Fibroblast of upper back skin (primary cell): ENCODE data around the gene SFTPB.
"Not testable (repeated sequence)": the region's sequence is repeated elsewhere in the genome, so short reads cannot be mapped to it uniquely, and the experiment has no call there.

Experiments
- DNase-seq: peaks from one replicate; pipeline ENCODE4 v3.0.0-alpha.2; 2013

SFTPB gene

DNA sequence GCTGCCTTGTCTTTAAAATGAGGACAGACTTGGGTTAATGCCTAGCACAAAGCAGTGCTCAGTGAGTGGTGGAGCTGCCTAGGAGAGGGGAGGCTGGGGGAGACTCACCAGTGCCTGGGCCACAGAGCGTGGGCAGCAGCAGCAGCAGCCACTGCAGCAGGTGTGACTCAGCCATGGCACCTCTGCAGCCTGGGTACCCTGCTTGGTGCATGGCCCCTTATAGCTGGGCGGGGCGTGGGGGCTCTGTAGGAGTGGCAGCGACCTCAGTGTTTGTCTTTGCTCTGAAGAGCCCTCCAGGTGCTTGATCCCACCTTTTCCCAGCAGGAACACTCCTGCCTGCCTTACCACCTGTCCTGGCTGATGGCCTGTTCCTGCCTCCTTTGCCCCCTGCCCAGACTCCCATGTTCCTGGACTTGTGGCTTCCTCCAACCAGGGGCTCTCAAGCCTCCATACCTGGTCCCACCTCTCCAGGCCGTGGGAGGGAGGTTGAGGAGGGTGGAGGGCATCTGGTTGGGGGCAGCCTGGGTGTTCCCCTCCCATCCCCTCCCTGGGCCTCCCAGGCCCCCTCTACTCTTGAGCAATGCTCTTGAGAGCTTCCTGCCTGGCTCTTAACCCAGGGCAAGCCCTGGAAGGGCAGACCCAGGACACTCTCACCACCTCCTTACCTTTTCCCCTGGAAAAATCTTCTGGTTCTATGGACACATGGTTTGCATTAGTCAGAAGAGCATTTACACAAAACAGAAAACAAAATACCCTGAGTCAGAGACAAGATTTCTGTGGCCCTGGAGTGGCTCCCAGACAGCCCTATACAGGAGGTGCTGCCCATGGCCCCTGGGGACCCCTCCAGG lies at the start of gene SFTPB:
SFTPB (minus strand) TSS at position 191 of the 848 bp plus-strand sequence; CDS start at position 175, 16 bp downstream.
- DNase-seq = peak; percentile 42

DNA sequence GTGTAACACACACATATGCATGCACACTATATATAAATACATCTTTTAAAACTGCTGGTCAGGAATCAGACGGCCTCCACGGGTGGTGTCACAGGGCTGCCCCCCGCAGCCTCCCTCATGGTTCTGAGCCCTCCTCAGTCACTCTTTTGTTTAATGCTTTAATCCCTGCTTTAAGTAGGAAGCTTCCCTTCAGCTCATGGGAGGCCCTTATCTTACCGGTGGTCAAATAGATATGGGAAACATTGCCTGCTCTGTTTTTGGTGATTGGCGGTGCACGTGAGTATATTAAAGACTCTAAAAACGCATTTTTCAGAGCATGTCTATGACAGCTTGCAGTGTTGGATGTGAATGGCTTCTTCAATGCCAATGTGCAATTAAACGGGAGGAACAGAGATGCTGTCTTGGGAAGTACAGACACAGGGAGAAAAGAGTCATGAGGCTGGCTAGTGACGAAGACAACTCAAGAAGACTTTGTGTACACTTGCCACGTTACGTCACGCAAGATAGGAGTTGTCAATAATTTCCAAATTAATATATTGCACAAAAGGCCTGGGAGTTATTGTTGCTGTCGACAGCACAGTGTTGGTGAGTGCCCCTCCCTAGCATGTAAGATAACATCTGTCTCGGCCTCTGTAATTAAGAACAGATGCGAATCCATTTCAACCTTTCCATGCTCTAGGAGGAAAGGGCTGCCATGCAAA lies 49.5 kb upstream of the SFTPB start:
- DNase-seq = peak; percentile 87

DNA sequence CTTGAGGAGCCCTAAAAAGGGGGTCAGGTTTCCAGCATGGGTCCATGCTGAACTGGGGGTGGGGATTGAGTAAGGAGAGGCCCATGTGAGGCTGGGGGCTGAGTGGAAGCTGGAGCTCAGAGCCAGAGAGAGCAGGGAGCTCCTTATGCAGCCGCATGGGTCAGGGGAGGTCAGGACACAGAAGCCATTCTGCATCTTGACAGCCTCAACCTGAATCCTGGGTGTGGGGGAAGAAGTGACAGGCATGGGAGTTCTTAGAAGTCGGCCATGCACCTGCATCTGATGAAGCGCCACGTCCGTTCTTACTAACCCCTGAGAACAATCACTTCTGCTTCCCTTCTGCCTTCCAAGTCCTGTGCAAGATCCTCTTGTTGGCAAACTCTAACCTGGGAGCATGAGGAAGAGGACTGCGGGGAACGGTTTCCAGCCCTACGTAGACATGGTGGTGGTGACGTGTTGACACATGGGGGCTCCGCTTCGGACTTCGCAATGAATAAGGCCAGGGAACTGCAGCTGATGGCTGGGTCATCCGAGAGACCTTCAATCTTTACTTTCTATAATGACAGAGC lies 48.4 kb upstream of the SFTPB start:
- DNase-seq = no peak

DNA sequence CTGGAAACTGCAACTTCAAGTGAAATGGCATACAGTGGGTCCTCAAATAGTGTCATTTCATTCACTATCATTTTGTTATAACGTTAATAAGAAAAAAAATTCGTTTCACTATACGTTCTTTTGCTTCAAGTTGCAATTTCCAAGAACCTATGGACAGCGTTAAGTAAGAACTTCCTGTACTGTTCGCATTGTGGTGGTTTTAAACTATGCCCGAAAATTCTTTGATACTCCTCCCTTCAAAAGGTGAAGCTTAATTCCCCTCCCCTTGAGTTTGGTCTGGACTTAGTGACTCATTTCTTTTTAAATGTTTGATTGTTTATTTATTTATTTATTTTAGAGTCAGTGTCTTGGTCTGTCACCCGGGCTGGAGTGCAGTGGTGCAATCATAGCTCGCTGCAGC lies 46.8 kb upstream of the SFTPB start:
- DNase-seq = no peak

DNA sequence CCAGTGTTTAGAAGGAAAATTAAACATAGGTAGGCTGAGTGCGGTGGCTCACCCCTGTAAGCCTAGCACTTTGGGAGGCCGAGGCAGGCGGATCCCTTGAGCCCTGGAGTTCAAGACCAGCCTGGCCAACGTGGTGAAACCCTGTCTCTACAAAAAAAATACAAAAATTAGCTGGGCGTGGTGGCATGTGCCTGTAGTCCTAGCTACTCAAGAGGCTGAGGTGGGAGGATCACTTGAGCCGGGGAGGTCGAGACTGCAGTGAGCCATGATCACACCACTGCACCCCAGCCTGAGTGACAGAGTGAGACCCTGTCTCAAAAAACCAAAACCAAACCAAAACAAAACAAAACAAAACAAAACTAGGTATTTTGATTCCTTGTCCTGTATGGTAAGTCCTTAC lies 46.4 kb upstream of the SFTPB start:
- DNase-seq = not testable (repeated sequence)

DNA sequence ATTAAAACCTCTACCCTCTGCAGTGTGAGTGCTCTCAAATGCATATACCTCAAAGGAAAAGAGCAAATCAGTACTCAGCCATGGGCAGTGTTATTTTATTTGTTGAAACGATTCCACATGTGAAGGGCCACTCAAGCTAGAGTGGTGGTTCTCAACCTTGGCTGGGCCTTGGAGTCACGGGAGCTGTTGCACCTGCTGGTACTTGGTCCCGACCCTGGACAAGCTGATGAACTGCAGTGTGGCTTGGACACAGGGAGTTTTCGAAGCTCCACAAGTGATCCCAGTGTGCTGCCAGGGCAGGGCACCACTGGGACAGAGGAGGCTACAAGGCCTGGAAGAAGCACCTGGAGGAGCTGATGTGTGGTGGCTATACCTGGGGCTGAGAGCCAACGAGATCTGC lies 45.8 kb upstream of the SFTPB start:
- DNase-seq = no peak

DNA sequence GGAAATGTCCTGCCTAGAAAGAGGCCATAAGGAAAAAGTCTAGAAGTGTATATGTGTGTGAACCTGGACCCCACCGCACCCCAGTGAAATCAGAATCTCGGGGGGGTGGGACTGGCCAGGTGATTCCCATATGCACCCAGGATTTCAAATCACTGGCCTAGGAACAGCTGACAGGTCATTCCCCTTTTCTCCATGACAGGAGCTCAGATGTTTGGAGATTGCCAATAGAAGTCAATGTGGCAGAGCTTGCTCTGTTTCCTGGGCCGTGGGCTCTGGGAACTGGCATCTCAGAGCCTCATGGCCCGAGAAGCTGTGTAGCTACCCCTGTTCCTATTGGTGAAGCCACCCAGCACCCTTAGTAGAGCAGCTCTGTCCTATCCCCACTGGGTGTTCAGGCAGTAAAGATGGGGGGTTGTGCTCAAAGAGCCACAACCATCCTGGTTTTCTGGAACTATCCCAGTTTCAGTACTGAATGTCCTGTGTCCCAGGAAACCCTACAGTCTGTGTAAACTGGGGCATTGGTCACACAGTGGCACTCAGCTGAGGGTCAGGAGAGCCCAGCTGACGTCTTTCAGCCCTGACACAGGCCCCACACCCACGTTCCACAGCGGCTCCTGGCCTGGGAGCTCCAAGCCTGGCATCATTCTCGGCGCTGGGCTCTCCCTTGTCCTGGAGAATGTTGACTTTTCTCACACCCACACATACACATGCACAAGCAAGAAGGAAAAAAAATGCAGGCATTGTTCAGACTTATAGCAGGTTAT lies 45.0 kb upstream of the SFTPB start:
- no peak for DNase-seq

DNA sequence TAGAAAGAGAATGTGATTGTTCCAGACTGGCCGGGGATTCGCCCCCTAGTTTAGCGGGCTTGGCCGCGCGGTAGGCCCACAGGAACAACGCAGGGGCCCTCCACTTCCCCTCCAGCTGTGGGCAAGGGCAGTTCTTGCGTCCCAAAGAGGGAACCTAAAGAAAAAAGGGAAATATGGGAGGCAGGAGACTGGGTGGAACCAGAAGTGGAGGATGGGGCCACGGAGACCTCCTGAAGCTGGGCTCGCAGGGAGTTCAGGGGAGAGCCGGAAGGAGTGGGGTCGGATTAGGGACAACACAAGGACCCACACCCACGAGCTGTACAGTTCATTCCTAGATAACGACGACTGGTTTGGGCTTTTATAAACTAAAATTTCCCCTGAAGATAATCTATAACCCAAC lies 44.3 kb upstream of the SFTPB start:
- no peak for DNase-seq

DNA sequence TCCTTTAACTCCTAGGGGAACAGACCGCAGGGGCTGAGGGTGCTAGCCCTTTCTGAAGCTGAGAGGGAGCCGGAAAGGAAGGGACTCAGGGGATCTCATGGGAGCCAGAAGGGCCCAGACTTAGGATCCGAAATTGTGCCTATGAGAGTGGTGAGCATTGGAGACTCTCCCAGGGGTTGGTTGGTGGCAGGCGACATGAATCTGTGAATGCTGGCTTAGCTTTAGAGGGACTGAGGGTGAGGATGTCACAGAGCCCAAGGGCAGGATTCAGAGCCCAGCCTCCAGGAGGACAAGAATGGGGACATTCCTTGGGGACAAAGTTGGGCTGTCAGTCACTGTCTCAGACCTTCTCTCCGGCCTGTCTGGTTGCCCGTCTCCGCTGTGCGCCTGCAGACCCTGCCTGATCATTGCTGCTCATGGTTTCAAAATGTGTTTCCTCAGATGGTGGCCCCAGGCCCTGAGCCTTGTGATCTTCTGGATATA lies 43.6 kb upstream of the SFTPB start:
- DNase-seq = no peak

DNA sequence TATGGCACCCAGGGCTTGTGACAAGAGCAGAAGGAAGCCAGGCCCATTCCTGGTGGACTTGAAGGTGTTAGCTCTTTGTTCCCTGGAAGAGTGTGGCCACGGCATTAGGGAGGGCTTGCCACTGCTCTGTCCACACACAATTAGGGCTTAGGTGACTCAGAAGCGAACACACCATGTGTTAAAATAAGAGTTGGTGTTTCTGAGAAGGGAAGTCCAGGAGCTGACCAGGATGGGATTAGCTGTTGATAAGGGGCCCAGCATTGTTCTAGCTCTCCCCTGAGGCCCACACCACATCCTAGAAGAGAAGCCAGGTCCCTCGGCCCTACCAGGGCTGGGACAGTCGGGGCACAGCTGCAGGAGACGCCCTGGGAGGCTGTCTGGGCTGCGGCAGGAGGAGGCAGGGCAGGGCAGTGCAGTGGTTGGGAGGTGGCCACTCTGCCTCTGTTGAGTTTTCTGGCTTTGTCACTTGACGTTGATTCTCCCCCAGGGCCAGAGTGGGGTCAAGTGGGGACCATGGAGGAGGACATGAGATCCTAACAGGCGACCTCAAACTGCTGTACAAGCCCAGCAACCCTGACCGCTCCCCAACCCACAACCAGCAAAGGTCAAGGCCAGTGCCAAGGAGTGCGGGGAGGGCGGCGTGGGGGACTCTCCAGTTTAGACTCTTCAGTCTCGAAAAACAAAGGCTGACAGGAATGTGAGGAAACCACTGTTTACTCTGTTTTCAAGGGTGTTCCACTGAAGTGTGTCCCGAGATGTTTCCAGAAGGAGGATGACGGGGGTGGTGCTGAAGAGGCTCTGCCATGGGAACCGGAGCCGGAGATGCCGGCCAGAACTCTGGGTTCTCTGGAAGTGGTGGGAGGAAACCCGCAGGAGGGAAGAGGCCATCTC lies 42.9 kb upstream of the SFTPB start:
- no peak for DNase-seq

DNA sequence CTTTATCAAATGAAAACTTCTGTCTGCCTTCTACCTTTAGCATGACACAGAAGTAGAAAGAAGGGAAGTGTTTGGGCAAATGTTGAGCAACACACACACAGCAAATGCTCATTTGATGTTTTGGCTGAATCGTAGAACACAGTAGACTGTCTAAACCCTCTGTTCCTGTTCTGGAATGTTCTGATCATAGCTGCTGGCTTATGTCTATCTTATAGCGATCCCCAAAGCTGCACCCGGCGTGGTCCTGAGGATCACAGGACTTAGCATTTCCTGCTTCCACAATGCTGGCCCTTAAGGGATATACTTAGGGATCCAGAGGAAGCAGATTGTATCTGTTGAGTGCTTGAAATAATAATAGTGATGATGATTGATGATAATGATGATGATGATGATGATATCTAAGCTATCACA lies 41.4 kb upstream of the SFTPB start:
- DNase-seq = no peak

DNA sequence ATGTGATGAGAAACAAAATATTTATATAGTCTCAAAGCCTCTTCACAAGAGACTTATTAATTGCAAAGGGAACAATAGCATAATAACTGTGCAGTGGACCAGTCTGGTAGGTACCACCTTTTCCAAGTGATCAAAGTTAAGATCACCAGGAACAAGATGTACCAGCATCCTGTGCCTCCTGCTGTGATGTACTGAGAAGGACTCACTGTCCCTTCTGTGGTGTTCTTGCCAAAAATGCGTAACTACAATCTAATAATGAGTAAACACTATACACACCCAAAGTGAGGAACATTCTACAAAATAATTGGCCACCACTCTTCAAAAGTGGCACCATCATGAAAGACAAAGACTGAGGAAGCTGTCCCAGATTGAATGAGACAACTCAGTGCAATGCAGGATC lies 40.6 kb upstream of the SFTPB start:
- DNase-seq = no peak

DNA sequence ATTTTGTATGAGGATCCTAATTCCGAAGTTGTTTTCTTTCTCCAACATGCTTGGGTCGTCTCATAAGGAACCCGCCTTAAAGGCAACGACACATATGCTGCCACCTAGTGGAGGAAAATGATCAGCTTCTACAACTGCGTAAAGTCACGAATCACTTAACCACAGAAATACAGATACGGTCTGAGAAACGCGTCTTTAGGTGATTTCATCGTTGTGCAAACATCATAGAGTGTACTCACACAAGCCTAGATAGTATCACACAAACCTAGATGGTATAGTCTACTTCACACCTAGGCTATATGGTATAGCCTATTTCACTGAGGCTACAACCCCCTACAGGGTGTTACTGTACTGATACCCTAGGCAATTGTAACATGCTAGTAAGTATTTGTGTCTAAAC lies 39.3 kb upstream of the SFTPB start:
- peak; percentile 84 for DNase-seq

DNA sequence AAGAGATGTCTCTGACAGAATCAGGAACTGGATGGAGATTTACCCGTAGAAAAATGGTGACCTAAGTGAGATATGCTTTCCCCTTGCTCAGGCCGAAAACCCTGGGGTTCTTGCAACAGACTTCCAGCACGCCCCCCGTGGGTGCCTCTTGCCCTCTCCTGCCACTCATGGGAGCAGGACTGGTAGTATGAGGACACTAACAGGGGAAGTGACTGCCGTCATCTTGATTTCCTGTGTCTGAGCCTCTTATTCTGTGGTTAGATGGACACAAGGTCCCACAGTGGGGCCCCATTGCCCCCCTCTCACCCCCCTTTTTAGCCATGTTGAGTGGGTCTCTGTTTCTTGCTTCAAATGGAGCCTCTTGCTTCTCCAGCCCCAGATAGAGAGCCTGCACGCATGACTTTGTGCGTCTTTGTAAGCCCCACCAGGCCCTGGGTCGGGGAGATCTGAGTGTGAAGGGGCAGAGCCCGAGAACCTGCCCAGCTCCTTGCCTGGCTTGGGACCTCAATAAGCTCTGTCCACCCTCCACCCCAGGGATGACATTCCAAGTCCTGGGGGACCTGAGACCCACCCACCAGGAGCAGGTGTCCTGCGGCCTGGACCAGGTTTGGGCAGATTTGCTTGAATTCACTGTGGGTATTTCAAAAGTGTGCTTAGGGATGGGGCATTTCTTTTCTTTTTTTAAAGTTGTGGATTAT lies 38.7 kb upstream of the SFTPB start:
- no peak for DNase-seq

DNA sequence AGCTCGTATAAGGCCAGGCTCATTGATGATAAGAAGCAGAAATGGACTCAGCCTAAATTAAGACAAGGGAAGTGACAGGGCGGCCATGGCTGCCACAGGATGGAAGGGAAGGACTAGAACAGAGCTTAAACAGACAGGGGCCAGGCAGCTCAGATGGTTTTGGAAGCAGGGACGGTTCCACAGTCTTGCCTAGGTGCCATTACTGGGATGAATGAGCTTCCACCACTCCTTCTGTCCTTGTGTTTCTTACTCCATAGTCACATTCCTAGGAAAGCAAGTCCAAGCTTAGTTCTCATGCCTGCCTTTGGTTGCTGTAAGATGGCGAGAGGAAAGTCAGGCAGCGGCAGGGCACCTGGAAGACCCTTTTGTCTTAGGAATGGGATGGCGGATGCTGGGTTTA lies 38.1 kb upstream of the SFTPB start:
- DNase-seq = no peak

DNA sequence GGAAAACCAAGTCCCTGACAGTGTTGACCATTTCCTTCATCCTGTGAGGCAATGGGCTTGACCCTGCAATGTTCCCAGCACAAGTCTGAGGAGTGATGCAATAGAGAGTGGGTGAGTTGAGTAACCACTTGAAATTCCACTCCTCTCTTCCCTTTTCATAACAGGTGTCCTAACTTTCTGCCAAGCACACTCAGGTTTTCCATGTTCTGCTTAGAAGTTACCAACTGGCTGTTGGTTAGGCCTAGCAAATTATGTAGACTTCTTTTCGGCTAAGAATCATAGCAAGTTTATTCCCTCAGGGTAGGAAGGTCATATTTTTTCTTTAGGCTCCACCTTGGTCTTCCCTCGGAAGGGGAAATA lies 37.7 kb upstream of the SFTPB start:
- peak; percentile 87 for DNase-seq

DNA sequence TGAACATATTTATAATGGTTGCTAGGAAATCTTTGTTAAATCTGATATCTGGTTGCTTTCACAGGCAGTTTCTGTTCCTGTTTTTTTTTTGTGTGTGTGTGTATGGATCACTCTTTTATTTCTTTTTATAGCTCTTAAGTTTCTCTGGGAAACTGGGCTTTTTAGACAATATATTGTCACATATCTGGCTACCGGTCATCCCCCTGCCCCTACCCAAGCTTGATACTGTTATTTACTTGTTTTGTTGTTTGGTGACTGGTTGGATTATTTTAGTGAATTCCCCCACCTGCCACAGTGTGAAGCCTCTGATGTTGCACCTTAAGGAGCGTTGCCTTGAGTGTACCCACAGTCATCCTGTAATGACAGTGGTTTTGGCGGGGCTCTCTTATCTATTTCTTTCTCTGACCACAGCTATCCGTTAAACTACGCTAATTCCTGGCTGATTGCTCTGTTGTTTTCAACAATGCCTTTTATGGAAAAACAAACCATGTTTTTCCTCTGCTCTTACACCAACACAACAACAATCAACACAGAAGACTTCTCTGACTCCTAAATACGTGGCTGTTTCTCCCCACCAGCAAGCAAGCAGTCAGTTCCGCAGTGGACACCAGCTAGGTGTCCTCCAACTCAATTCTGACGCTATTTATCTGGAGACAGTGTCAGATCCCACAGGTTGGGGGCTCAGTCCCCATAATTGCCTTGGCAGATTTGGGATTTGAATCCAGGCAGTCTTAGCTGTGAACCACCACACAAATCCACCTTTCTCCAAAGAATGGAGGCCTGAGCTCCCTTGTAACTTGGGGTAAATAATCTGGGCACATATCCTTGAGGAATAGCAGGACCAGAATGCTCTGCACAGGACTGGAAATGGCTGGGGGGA lies 37.0 kb upstream of the SFTPB start:
- no peak for DNase-seq

DNA sequence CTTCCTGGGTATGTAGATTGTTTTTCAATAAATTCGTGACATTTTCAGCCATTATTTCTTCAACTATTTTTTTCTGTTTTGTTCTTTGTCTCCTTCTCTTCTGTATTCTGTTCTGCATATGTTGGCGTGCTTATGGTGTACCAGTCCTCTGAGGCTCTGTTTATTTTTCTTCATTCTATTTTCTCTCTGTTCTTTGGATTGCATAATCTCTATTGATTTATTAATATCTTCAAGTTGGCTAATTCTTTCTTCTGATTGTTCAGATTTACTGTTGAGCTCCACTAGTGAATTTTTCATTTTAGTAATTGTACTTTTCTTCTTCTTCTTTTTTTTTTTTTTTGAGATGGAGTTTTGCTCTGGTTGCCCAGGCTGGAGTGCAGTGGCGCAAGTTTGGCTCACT lies 36.0 kb upstream of the SFTPB start:
- DNase-seq = no peak

DNA sequence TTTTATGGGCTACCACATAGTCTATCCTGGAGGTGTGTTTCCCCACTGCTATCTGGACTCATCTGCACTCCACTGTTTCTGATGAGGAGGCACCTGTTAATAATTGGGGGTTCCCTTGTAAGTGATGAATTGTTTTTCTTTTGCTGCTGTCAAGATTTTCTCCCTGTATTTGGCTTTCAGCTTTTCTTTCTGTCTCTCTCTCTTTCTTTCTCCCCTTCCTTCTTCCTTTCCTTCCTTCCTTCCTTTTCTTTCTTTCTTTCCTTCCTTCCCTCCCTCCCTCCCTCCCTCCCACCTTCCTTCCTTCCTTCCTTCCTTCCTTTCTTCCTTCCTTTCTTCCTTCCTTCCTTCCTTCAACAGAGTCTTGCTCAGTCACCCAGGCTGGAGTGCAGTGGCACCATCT lies 35.3 kb upstream of the SFTPB start:
- no peak for DNase-seq

DNA sequence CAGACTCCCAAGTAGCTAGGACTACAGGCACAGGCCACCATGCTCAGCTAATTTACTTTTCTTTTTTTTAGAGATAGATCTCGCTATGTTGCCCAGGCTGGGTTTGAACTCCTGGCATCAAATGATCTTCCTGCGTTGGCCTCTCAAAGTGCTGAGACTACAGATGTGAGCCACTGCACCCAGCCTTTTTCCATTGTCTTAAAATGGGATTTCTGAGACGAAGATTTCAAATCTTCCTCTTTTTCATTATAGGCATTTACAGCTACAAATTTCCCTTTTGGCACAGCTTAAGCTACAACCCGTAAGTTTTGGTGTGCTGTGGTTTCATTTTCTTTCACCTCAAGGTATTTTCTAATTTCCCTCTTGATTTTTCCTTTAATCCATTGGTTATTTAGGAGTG lies 34.8 kb upstream of the SFTPB start:
- DNase-seq = no peak

DNA sequence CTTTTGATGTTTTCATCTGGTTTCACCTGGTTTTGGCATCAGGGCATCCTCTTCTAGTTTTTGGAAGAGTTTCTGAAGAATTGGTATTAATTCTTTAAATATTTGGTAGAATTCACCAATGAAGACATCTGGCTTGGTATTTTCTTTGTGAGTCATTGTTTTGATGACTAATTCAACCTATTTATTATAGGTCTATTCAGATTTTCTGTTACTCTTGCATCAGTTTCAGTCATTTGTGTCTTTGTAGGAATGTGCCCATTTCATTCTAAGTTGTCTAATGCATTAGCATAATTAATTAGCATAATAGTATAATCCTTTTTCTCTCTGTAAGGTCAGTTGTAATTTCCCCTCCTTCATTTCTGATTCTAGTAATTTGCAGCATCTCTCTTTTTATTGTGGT lies 34.2 kb upstream of the SFTPB start:
- DNase-seq = peak; percentile 81
